Trophoblast cell (in vitro differentiated cells and primary cell): ENCODE measurements around the gene NCK2.

Experiments
- DNase-seq, 2 donors: peaks; one replicate each; pipeline ENCODE4 v3.0.0-alpha.2; 2016
- H2AFZ ChIP-seq: 2 replicates; pipeline ENCODE4 v1.6.1; 2013; ENCODE audit warnings: low read length, moderate library complexity, mild to moderate bottlenecking; ENCODE audit not compliant: insufficient read depth, poor library complexity
- H2AK5ac ChIP-seq: 2 replicates; pipeline ENCODE4 v1.6.1; 2013; ENCODE audit warnings: mild to moderate bottlenecking, low read length
- H2BK120ac ChIP-seq: 2 replicates; pipeline ENCODE4 v1.6.1; 2013; ENCODE audit warnings: low read length, mild to moderate bottlenecking, moderate library complexity; ENCODE audit not compliant: insufficient read depth, poor library complexity
- H2BK12ac ChIP-seq: 2 replicates; pipeline ENCODE4 v1.6.1; 2013; ENCODE audit warnings: mild to moderate bottlenecking, low read length, moderate library complexity
- H2BK5ac ChIP-seq: 2 replicates; pipeline ENCODE4 v1.6.1; 2013; ENCODE audit warnings: low read length, low read depth, moderate library complexity, mild to moderate bottlenecking; ENCODE audit not compliant: poor library complexity
- H3K14ac ChIP-seq: 2 replicates; pipeline ENCODE4 v1.6.1; 2013; ENCODE audit warnings: mild to moderate bottlenecking, low read length
- H3K18ac ChIP-seq: 2 replicates; pipeline ENCODE4 v1.6.1; 2013; ENCODE audit warnings: mild to moderate bottlenecking, low read length
- H3K23ac ChIP-seq: 2 replicates; pipeline ENCODE4 v1.6.1; 2013; ENCODE audit warnings: low read length
- H3K27ac ChIP-seq: 2 replicates; pipeline ENCODE4 v1.5.1; 2013; ENCODE audit warnings: low read depth, mild to moderate bottlenecking, inconsistent platforms, low read length, moderate library complexity
- H3K27me3 ChIP-seq: 2 replicates; pipeline ENCODE4 v1.6.1; 2013; ENCODE audit warnings: inconsistent platforms, mild to moderate bottlenecking, low read length, moderate library complexity; ENCODE audit not compliant: insufficient read depth
- H3K36me3 ChIP-seq, 2 experiments: 1 replicate in 1 of 2; 2 replicates in 1 of 2; pipeline ENCODE4 v1.6.1; 2013; ENCODE audit warnings: low read length in 2 of 2, mild to moderate bottlenecking in 2 of 2, moderate library complexity in 1 of 2; ENCODE audit not compliant: insufficient read depth in 2 of 2, control insufficient read depth in 1 of 2
- H3K4ac ChIP-seq: 2 replicates; pipeline ENCODE4 v1.6.1; 2013; ENCODE audit warnings: low read depth, mild to moderate bottlenecking, low read length, moderate library complexity
- H3K4me1 ChIP-seq, 2 experiments: 1 replicate in 1 of 2; 2 replicates in 1 of 2; pipeline ENCODE4 v1.6.1; 2013; ENCODE audit warnings: low read length in 2 of 2, mild to moderate bottlenecking in 2 of 2, moderate library complexity in 1 of 2; ENCODE audit not compliant: insufficient read depth in 2 of 2, control insufficient read depth in 1 of 2
- H3K4me2 ChIP-seq: 2 replicates; pipeline ENCODE4 v1.6.1; 2013; ENCODE audit warnings: inconsistent platforms, mild to moderate bottlenecking, low read length, moderate library complexity
- H3K4me3 ChIP-seq: 2 replicates; pipeline ENCODE4 v1.5.1; 2013; ENCODE audit warnings: mild to moderate bottlenecking, low read depth, low read length, inconsistent platforms
- H3K79me1 ChIP-seq: one replicate; pipeline ENCODE4 v1.6.1; 2013; ENCODE audit warnings: low read length
- H3K79me2 ChIP-seq: 2 replicates; pipeline ENCODE4 v1.6.1; 2013; ENCODE audit warnings: low read length, mild to moderate bottlenecking; ENCODE audit not compliant: control insufficient read depth, insufficient read depth, poor library complexity
- H3K9ac ChIP-seq: 2 replicates; pipeline ENCODE4 v1.6.1; 2013; ENCODE audit warnings: mild to moderate bottlenecking, low read length
- H3K9me3 ChIP-seq: 2 replicates; pipeline ENCODE4 v1.6.1; 2013; ENCODE audit warnings: low read depth, mild to moderate bottlenecking, control low read depth, inconsistent platforms, low read length; ENCODE audit not compliant: insufficient read depth
- H4K12ac ChIP-seq: 2 replicates; pipeline ENCODE4 v1.6.1; 2013; ENCODE audit warnings: low read depth, mild to moderate bottlenecking, low read length, moderate library complexity
- H4K8ac ChIP-seq: 2 replicates; pipeline ENCODE4 v1.6.1; 2013; ENCODE audit warnings: low read depth, mild to moderate bottlenecking, low read length, moderate library complexity
- H4K91ac ChIP-seq: one replicate; pipeline ENCODE4 v1.6.1; 2013; ENCODE audit warnings: low read depth, mild to moderate bottlenecking, low read length, moderate library complexity
- WGBS: extraction: QIAGEN DNeasy Blood & Tissue Kit; methylation state at CpG from one replicate; pipeline ENCODE4 v1.1.7; 2013; ENCODE audit warnings: missing lambda C conversion rate; ENCODE audit not compliant: insufficient read length, insufficient coverage; ENCODE audit errors: extremely low coverage; 5-methylcytosine and 5-hydroxymethylcytosine counted together

The NCK2 gene

DNA sequence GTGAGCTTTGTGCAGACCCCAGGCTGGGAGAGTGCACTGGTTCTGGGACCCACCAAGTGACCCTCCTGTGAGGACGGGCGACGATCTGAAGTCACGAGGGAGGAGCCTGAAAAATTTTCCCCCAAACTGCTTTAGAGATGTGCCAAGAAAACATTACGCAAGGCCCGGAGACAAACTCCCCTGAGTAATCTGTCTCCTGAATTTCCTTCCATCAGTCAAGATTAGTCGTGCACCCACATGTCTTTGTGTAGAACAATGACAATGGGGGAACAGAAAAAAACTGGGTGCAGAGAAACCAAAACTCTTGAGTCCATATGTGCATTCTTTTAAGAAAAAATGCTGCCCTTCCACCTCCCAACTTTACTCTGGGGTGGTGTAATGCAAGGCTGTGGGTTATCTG lies 12.6 kb upstream of the NCK2 start:
- Histone ChIP-seq H3K79me2 (no peaks in the 10 kb centered on the region), H3K9ac (no peak overlapping the region), H3K79me1 (no peaks in the 10 kb centered on the region), H4K91ac (no peak overlapping the region), H3K18ac (no peak overlapping the region), H3K27ac (no peak overlapping the region), H3K4ac (no peak overlapping the region), H2BK12ac (no peak overlapping the region), H3K4me1 (no peaks in the 10 kb centered on the region), H3K27me3 (no peaks in the 10 kb centered on the region), H2BK120ac (no peak overlapping the region), H2AFZ (no peak overlapping the region), H3K9me3 (peaks cover 5% of the 10 kb centered on the region), H2BK5ac (no peak overlapping the region), H4K8ac (no peak overlapping the region), H4K12ac (no peak overlapping the region), H2AK5ac (no peak overlapping the region), H3K4me3 (no peak overlapping the region), H3K23ac (no peak overlapping the region), H3K4me2 (no peak overlapping the region), H3K36me3 (no peaks in the 10 kb centered on the region), H3K14ac (no peak overlapping the region)
- WGBS: no CpG with 5 or more reads among the region's 7 CpGs
- no peak for DNase-seq

GRCh38 chr2:105732955-105733607 lies 11.6 kb upstream of the NCK2 start:
- WGBS: no CpG with 5 or more reads among the region's 6 CpGs

GRCh38 chr2:105733875-105734274 lies 10.8 kb upstream of the NCK2 start:
- Histone ChIP-seq H3K27ac (no peak overlapping the region), H4K12ac (no peak overlapping the region), H3K27me3 (no peaks in the 10 kb centered on the region), H4K91ac (no peak overlapping the region), H2AFZ (no peak overlapping the region), H2AK5ac (no peak overlapping the region), H3K79me1 (no peaks in the 10 kb centered on the region), H3K18ac (no peak overlapping the region), H3K4me2 (no peak overlapping the region), H3K36me3 (no peaks in the 10 kb centered on the region), H3K79me2 (no peaks in the 10 kb centered on the region), H3K23ac (no peak overlapping the region), H3K9me3 (peaks cover 1% of the 10 kb centered on the region), H3K14ac (no peak overlapping the region), H2BK120ac (no peak overlapping the region), H3K4ac (no peak overlapping the region), H4K8ac (no peak overlapping the region), H2BK5ac (no peak overlapping the region), H3K4me3 (no peak overlapping the region), H3K9ac (no peak overlapping the region), H3K4me1 (no peaks in the 10 kb centered on the region), H2BK12ac (no peak overlapping the region)
- DNase-seq: no peak
- no CpG with 5 or more reads among the region's 5 CpGs for WGBS

More at GRCh38 chr2:105732955-105733607, 11.6 kb upstream of the NCK2 start:
- no peak overlapping the region for H4K8ac ChIP-seq
- no peak overlapping the region for H3K4ac ChIP-seq
- H3K9ac ChIP-seq: no peak overlapping the region
- H3K4me2 ChIP-seq: no peak overlapping the region
- H3K79me2 ChIP-seq: no peaks in the 10 kb centered on the region
- peaks cover 1% of the 10 kb centered on the region for H3K9me3 ChIP-seq
- no peaks in the 10 kb centered on the region for H3K4me1 ChIP-seq
- H2AK5ac ChIP-seq: no peak overlapping the region
- DNase-seq: no peak
- no peak overlapping the region for H4K91ac ChIP-seq
- H2AFZ ChIP-seq: no peak overlapping the region
- no peak overlapping the region for H4K12ac ChIP-seq
- no peak overlapping the region for H3K18ac ChIP-seq
- H2BK5ac ChIP-seq: no peak overlapping the region
- no peaks in the 10 kb centered on the region for H3K27me3 ChIP-seq
- no peak overlapping the region for H2BK12ac ChIP-seq
- H3K4me3 ChIP-seq: no peak overlapping the region
- H3K23ac ChIP-seq: no peak overlapping the region
- no peak overlapping the region for H3K27ac ChIP-seq
- H2BK120ac ChIP-seq: no peak overlapping the region
- no peak overlapping the region for H3K14ac ChIP-seq
- H3K79me1 ChIP-seq: no peaks in the 10 kb centered on the region
- H3K36me3 ChIP-seq: no peaks in the 10 kb centered on the region

GRCh38 chr2:105734762-105735538 lies 9.8 kb upstream of the NCK2 start:
- Histone ChIP-seq H3K27me3 (no peaks in the 10 kb centered on the region), H4K12ac (no peak overlapping the region), H3K27ac (no peak overlapping the region), H2AFZ (no peak overlapping the region), H3K79me2 (no peaks in the 10 kb centered on the region), H3K36me3 (no peaks in the 10 kb centered on the region), H3K4me3 (no peak overlapping the region), H2AK5ac (no peak overlapping the region), H2BK12ac (no peak overlapping the region), H3K14ac (no peak overlapping the region), H4K8ac (no peak overlapping the region), H3K9ac (no peak overlapping the region), H3K23ac (no peak overlapping the region), H2BK120ac (no peak overlapping the region), H3K79me1 (no peaks in the 10 kb centered on the region), H3K18ac (no peak overlapping the region), H3K9me3 (peaks cover 2% of the 10 kb centered on the region), H4K91ac (no peak overlapping the region), H3K4me2 (no peak overlapping the region), H3K4me1 (no peaks in the 10 kb centered on the region), H2BK5ac (no peak overlapping the region), H3K4ac (no peak overlapping the region)
- no peak for DNase-seq
- WGBS: no CpG with 5 or more reads among the region's 4 CpGs
